Loucy (cell line): ENCODE results near the gene STXBP3.

ENCODE experiments used
- H2AFZ ChIP-seq: fragments of 200-600 bp; sonication (generic); 2 replicates; pipeline ENCODE4 v1.6.0; 2016; ENCODE audit warnings: antibody characterized with exemption, mild to moderate bottlenecking, low read length, moderate library complexity
- H3F3A ChIP-seq: fragments of 200-600 bp; 2 replicates; pipeline ENCODE4 v1.6.0; 2016; ENCODE audit warnings: antibody characterized with exemption, low read depth, mild to moderate bottlenecking
- H3K27me3 ChIP-seq: fragments of 200-600 bp; sonication (generic); 2 replicates; pipeline ENCODE4 v1.6.1; 2014; ENCODE audit warnings: low read length, mild to moderate bottlenecking; ENCODE audit not compliant: insufficient read depth, poor library complexity, severe bottlenecking
- H3K36me3 ChIP-seq: fragments of 200-600 bp; sonication (generic); 2 replicates; pipeline ENCODE4 v1.6.1; 2016; ENCODE audit warnings: low read length; ENCODE audit not compliant: insufficient read depth
- H3K4me1 ChIP-seq: fragments of 200-600 bp; sonication (generic); 2 replicates; pipeline ENCODE4 v1.5.1; 2014; ENCODE audit warnings: low read length, mild to moderate bottlenecking; ENCODE audit not compliant: insufficient read depth, poor library complexity, severe bottlenecking
- H3K4me2 ChIP-seq: fragments of 200-600 bp; sonication (generic); 2 replicates; pipeline ENCODE4 v1.6.0; 2014; ENCODE audit warnings: antibody characterized with exemption, low read length, low read depth, mild to moderate bottlenecking; ENCODE audit not compliant: poor library complexity, severe bottlenecking
- H3K4me3 ChIP-seq: fragments of 200-600 bp; sonication (generic); 2 replicates; pipeline ENCODE4 v1.5.1; 2014; ENCODE audit warnings: low read length, mild to moderate bottlenecking, mixed read lengths; ENCODE audit not compliant: poor library complexity, severe bottlenecking
- H3K79me2 ChIP-seq: fragments of 200-600 bp; sonication (generic); 2 replicates; pipeline ENCODE4 v1.6.1; 2014; ENCODE audit warnings: low read length; ENCODE audit not compliant: insufficient read depth
- H3K9ac ChIP-seq: fragments of 200-600 bp; sonication (generic); 2 replicates; pipeline ENCODE4 v1.6.0; 2014; ENCODE audit warnings: mild to moderate bottlenecking, low read depth, low read length, moderate library complexity; ENCODE audit not compliant: poor library complexity, severe bottlenecking
- H3K9me2 ChIP-seq: fragments of 200-600 bp; sonication (generic); replicated peaks from 2 replicates; pipeline ENCODE4 v1.6.1; 2016; ENCODE audit warnings: low read depth, low read length, mixed read lengths
- H3K9me3 ChIP-seq: fragments of 200-600 bp; sonication (generic); 2 replicates; pipeline ENCODE4 v1.6.1; 2014; ENCODE audit warnings: mild to moderate bottlenecking, antibody characterized with exemption, low read length, low read depth; ENCODE audit not compliant: insufficient read depth
- H4K20me1 ChIP-seq: fragments of 200-600 bp; sonication (generic); 2 replicates; pipeline ENCODE4 v1.6.0; 2014; ENCODE audit warnings: antibody characterized with exemption, low read length, mild to moderate bottlenecking; ENCODE audit not compliant: insufficient read depth, poor library complexity, severe bottlenecking
- EZH2phosphoT487 ChIP-seq: fragments of 200-600 bp; IDR thresholded peaks from 2 replicates; pipeline ENCODE4 v1.6.1; 2018; ENCODE audit warnings: antibody characterized with exemption, mild to moderate bottlenecking, moderate library complexity, borderline replicate concordance
- TF ChIP-seq, protein P1 (sequence below): fragments of 200-600 bp; sonication (generic); conservative IDR thresholded peaks from 2 replicates; pipeline ENCODE4 v1.5.1; 2014; ENCODE audit warnings: mild to moderate bottlenecking, antibody characterized with exemption, low read length

The STXBP3 gene

GRCh38 chr1:108847494-108847893, 101.0 kb downstream of the STXBP3 start:
- no peak for TF ChIP-seq EZH2phosphoT487
- TF ChIP-seq, protein P1, sequence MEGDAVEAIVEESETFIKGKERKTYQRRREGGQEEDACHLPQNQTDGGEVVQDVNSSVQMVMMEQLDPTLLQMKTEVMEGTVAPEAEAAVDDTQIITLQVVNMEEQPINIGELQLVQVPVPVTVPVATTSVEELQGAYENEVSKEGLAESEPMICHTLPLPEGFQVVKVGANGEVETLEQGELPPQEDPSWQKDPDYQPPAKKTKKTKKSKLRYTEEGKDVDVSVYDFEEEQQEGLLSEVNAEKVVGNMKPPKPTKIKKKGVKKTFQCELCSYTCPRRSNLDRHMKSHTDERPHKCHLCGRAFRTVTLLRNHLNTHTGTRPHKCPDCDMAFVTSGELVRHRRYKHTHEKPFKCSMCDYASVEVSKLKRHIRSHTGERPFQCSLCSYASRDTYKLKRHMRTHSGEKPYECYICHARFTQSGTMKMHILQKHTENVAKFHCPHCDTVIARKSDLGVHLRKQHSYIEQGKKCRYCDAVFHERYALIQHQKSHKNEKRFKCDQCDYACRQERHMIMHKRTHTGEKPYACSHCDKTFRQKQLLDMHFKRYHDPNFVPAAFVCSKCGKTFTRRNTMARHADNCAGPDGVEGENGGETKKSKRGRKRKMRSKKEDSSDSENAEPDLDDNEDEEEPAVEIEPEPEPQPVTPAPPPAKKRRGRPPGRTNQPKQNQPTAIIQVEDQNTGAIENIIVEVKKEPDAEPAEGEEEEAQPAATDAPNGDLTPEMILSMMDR, result no peak
- Histone ChIP-seq H3K9me3 (no peaks in the 10 kb centered on the region), H2AFZ (no peak overlapping the region), H3K4me2 (no peak overlapping the region), H3F3A (no peaks in the 10 kb centered on the region), H3K79me2 (no peaks in the 10 kb centered on the region), H3K36me3 (no peaks in the 10 kb centered on the region), H3K9me2 (no peaks in the 10 kb centered on the region), H3K9ac (no peak overlapping the region), H3K4me3 (no peak overlapping the region), H4K20me1 (no peaks in the 10 kb centered on the region), H3K4me1 (peaks cover 22% of the 10 kb centered on the region), H3K27me3 (no peaks in the 10 kb centered on the region)

GRCh38 chr1:108848806-108849205, 102.3 kb downstream of the STXBP3 start:
- Histone ChIP-seq H3K36me3 (no peaks in the 10 kb centered on the region), H3K79me2 (no peaks in the 10 kb centered on the region), H4K20me1 (no peaks in the 10 kb centered on the region), H3K9me3 (no peaks in the 10 kb centered on the region), H3K4me1 (peaks cover 33% of the 10 kb centered on the region), H2AFZ (no peak overlapping the region), H3K9me2 (no peaks in the 10 kb centered on the region), H3K4me2 (no peak overlapping the region), H3K4me3 (no peak overlapping the region), H3F3A (no peaks in the 10 kb centered on the region), H3K9ac (no peak overlapping the region), H3K27me3 (no peaks in the 10 kb centered on the region)
- TF ChIP-seq, protein P1, result no peak
- no peak for TF ChIP-seq EZH2phosphoT487

DNA sequence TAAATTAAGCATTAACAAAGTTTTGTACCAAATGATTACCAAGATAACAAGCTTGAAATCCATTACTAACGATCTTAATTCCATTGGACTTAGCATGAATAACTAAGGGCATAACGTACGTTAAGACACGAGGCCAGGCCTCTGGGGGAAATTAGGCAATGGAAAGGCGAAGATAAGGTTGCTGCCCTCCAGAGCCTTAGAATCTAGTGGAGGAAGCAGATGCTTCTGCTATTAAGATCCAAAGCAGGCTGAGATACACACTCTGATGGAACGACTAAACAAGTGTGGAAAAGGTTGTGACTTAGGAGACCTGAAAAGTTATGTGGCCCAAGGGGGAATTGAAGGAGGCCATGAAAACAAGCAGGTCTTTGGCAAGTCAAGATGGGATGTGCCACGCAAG, 104.5 kb downstream of the STXBP3 start:
- Histone ChIP-seq H3F3A (no peaks in the 10 kb centered on the region), H3K4me2 (peak overlapping the region; percentile 51), H3K4me1 (peaks cover 45% of the 10 kb centered on the region), H3K9me3 (no peaks in the 10 kb centered on the region), H3K9ac (no peak overlapping the region), H2AFZ (no peak overlapping the region), H3K36me3 (no peaks in the 10 kb centered on the region), H3K79me2 (no peaks in the 10 kb centered on the region), H3K27me3 (no peaks in the 10 kb centered on the region), H3K9me2 (no peaks in the 10 kb centered on the region), H4K20me1 (no peaks in the 10 kb centered on the region), H3K4me3 (no peak overlapping the region)
- no peak for TF ChIP-seq EZH2phosphoT487
- TF ChIP-seq, protein P1, result no peak
